Mesothelial cell of epicardium (in vitro differentiated cells): ENCODE results near the gene MYO15B. TPM values are rescaled to one million over a fixed set of nuclear protein-coding genes. Genes with fewer than 3 reads are reported as not detected.

Experiments
- DNase-seq, 2 experiments: peaks; one replicate each; pipeline ENCODE4 v3.0.0; 2021; ENCODE audit warnings: low spot score in 2 of 2; ENCODE audit not compliant: unreplicated experiment in 2 of 2
- H3K27ac Mint-ChIP-seq: 2 replicates; pipeline ENCODE4 v1.8.0; 2021; ENCODE audit warnings: mixed read lengths
- H3K27me3 Mint-ChIP-seq: 2 replicates; pipeline ENCODE4 v1.8.0; 2021; ENCODE audit warnings: low read depth, mixed read lengths
- H3K36me3 Mint-ChIP-seq: 2 replicates; pipeline ENCODE4 v1.8.0; 2021; ENCODE audit warnings: mixed read lengths
- H3K4me1 Mint-ChIP-seq: 2 replicates; pipeline ENCODE4 v1.8.0; 2021; ENCODE audit warnings: mixed read lengths
- H3K4me3 Mint-ChIP-seq: 2 replicates; pipeline ENCODE4 v1.8.0; 2021; ENCODE audit warnings: mild to moderate bottlenecking, moderate library complexity, mixed read lengths
- H3K9me3 Mint-ChIP-seq: 2 replicates; pipeline ENCODE4 v1.8.0; 2021; ENCODE audit warnings: mixed read lengths
- total RNA-seq: library from RNA; stranded (reverse); gene quantifications from 3 replicates; pipeline ENCODE4 v1.2.1, GENCODE V29; 2021
- TF ChIP-seq, protein P1 (sequence below): fragments of 200-600 bp; sonication (generic); IDR thresholded peaks from one replicate; pipeline ENCODE4 v1.5.0; 2021; ENCODE audit warnings: antibody characterized with exemption; ENCODE audit not compliant: unreplicated experiment

Gene MYO15B
- 257 to 281 TPM (median 277 TPM) in 3 replicates for total RNA-seq

- H3K4me1 Mint-ChIP-seq: peaks cover 5% of the 10 kb centered on the region
- TF ChIP-seq, protein P1, sequence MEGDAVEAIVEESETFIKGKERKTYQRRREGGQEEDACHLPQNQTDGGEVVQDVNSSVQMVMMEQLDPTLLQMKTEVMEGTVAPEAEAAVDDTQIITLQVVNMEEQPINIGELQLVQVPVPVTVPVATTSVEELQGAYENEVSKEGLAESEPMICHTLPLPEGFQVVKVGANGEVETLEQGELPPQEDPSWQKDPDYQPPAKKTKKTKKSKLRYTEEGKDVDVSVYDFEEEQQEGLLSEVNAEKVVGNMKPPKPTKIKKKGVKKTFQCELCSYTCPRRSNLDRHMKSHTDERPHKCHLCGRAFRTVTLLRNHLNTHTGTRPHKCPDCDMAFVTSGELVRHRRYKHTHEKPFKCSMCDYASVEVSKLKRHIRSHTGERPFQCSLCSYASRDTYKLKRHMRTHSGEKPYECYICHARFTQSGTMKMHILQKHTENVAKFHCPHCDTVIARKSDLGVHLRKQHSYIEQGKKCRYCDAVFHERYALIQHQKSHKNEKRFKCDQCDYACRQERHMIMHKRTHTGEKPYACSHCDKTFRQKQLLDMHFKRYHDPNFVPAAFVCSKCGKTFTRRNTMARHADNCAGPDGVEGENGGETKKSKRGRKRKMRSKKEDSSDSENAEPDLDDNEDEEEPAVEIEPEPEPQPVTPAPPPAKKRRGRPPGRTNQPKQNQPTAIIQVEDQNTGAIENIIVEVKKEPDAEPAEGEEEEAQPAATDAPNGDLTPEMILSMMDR: no peak
- no peaks in the 10 kb centered on the region for H3K36me3 Mint-ChIP-seq
- peak; percentile 58 to 82 for DNase-seq
- H3K9me3 Mint-ChIP-seq: no peaks in the 10 kb centered on the region
- peaks cover 3% of the 10 kb centered on the region for H3K27me3 Mint-ChIP-seq
- H3K4me3 Mint-ChIP-seq: peak within 1 kb of the TSS; percentile 67
- peak within 1 kb of the TSS; percentile 47 for H3K27ac Mint-ChIP-seq
Measured at GRCh38 chr17:75587675-75588595, at the start of gene MYO15B. Gene MYO15B (plus strand): TSS chr17:75587800. CDS start chr17:75588058, 258 bp downstream.

DNA sequence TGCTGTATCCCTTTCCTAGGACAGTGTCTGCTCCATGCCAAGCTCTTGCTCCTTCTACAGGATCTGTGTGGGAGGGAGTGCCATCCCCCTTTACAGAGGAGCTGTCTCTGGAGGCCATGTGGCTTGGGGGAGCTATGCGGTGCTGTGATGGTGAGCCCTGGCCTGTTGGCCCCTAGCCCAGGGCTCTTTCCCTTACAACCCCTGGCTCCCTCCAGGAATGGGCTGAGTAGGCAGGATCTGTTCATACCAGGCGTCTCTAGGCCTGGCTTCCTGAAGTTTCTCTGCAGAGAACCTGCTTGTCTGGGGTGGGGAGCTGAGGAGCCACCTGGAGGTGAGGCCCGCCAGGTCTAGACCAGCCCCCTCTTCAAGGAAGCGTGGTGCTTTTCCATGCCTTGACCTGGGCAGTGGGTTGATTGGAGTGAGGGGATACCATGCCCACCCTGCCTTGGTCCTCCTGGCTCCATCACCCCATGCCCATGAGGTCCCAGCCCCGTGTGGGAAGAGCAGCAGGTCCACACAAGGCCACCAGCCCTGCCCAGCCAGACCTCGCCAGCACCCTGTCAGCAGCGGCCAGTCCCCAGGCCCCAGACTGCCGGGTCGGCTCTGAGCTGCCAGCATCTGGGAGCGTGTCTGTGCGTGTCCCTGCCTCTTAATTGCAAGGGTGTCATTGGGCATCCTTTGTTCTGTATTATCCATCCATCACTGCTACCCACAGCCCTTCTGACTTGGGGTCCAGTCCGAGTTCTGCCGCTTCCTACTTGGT is 47.5 kb upstream of the MYO15B start:
- Mint-ChIP-seq H3K9me3 (no peaks in the 10 kb centered on the region), H3K4me3 (no peak overlapping the region), H3K27ac (peak overlapping the region; percentile 12), H3K4me1 (peaks cover 9% of the 10 kb centered on the region), H3K36me3 (no peaks in the 10 kb centered on the region), H3K27me3 (no peaks in the 10 kb centered on the region)
- DNase-seq: no peak
- TF ChIP-seq, protein P1: no peak

DNA sequence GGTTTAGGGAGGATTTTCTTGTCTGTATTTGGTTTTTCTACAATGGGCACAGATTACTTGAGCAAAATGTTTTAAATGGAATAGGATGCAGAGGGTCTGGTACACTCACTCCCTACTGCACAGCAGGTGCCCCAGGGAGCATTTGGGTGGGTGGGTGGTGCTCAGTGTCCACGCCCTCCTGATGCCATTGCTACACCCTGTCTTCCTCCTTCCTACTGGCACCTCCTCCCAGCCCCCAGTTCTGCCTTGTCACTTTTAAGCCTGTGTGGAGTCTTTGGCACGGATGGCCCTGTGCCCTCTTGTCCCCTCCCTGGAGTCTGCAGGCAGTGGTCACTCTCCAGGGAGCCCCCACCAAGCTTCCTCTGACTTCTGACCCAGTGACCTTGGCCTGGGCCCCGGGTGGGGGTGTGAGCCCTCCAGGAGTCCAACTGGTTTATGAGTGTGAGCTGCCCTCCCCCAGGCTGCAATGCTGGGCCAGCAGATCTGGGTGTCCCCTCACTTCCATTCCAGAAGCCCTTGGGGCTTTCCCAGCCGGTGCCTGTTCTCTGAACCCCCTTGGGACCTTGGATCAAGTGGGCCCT is 46.6 kb upstream of the MYO15B start:
- no peaks in the 10 kb centered on the region for H3K36me3 Mint-ChIP-seq
- H3K4me3 Mint-ChIP-seq: no peak overlapping the region
- no peaks in the 10 kb centered on the region for H3K27me3 Mint-ChIP-seq
- no peak for DNase-seq
- peaks cover 9% of the 10 kb centered on the region for H3K4me1 Mint-ChIP-seq
- TF ChIP-seq, protein P1: no peak
- no peaks in the 10 kb centered on the region for H3K9me3 Mint-ChIP-seq
- H3K27ac Mint-ChIP-seq: no peak overlapping the region

DNA sequence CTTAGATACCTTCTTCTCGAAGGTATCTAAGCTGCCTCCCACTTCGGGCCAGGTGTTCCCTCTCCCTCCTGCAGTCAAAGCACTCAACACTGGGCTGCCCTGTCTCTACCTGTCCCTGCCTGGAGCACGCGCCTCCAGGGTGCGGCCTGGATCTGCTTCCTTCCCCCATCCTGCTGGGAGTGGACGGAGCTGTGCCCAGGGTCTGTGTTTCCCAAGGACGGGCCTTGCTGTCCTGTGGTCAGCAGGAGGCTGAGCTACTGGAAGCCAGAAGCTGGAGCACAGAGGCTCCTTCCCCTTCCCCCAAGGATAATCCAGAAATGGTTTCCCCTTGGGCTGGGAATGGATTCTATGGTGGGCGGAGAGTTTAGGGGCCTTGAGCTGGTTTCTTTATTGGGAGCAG is 45.4 kb upstream of the MYO15B start:
- TF ChIP-seq, protein P1: no peak
- Mint-ChIP-seq H3K36me3 (no peaks in the 10 kb centered on the region), H3K4me1 (peaks cover 9% of the 10 kb centered on the region), H3K27ac (no peak overlapping the region), H3K9me3 (no peaks in the 10 kb centered on the region), H3K27me3 (no peaks in the 10 kb centered on the region), H3K4me3 (no peak overlapping the region)
- no peak for DNase-seq

DNA sequence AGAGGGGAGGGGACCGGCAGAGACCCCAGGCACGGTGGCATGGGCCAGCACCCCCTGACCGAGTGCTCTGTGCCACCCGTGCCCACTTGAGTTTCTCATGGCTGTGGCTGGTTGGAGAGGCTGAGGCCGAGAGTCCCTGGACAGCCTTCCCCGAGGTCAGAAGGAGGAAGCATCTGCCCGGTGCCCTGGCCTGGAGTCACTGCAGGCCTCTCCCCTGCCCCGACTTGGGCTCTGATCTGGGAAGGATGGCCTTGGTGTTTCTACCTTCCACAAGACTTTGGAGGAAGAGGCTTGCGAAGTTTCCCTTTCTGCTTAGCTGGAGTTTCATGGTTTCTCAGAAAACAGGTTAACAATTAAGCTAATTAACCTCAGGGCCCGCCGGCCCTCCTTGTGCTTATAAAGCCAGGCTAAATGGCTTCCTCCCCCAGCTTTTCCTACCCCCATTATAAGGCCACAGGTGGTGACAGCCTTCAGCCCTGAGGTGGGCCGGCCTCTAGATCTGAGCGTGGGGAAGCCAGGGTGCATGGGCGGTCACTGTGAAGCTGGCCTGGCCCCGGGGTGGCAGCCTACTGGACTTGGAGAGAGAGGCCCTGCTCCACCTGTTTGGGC is 44.8 kb upstream of the MYO15B start:
- Mint-ChIP-seq H3K4me3 (no peak overlapping the region), H3K36me3 (no peaks in the 10 kb centered on the region), H3K27me3 (no peaks in the 10 kb centered on the region), H3K4me1 (peaks cover 9% of the 10 kb centered on the region), H3K27ac (no peak overlapping the region), H3K9me3 (no peaks in the 10 kb centered on the region)
- no peak for DNase-seq
- TF ChIP-seq, protein P1: no peak
